ENCODE results near the gene CCDC68. TPM values are rescaled to one million over a fixed set of nuclear protein-coding genes. Genes with fewer than 3 reads are reported as not detected.

The CCDC68 gene
- total and polyA plus RNA-seq, 12 donors = 2.0 to 19.3 (median 4.9) TPM

DNA sequence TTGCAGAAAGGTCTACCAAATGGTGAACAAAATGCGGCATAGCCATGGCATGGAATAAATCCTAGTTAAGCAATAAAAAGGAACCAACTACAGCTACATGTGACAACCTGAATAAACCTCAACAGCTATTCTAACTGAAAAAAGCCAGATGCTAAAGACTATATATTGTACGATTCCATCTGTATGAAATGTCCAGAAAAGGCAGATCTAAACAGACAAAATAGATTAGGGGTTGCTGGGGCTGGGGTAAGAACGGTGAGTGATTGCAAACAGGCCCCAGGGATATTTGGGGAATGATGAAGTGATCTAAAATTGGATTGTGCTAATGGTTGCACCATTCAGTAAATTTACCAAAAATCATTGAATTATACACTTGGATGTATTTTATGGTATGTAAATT is 2.8 kb downstream of the CCDC68 start:
- Histone ChIP-seq H3K4me1 (replicated peaks in 1 of 2) (peaks cover 0 to 14% of the 10 kb centered on the region in 2 donors), H3K27ac (no peak overlapping the region), H3K27me3 (peaks cover 13% of the 10 kb centered on the region), H3K9me3 (replicated peaks in 1 of 3) (no peaks in the 10 kb centered on the region), H3K4me3 (no peak overlapping the region), H3K36me3 (replicated peaks in 1 of 2) (no peaks in the 10 kb centered on the region)
- WGBS, 4 donors = 76 to 87% (median 81%) methylated on average over 3 of the region's 3 CpGs
- TF ChIP-seq, protein P1, sequence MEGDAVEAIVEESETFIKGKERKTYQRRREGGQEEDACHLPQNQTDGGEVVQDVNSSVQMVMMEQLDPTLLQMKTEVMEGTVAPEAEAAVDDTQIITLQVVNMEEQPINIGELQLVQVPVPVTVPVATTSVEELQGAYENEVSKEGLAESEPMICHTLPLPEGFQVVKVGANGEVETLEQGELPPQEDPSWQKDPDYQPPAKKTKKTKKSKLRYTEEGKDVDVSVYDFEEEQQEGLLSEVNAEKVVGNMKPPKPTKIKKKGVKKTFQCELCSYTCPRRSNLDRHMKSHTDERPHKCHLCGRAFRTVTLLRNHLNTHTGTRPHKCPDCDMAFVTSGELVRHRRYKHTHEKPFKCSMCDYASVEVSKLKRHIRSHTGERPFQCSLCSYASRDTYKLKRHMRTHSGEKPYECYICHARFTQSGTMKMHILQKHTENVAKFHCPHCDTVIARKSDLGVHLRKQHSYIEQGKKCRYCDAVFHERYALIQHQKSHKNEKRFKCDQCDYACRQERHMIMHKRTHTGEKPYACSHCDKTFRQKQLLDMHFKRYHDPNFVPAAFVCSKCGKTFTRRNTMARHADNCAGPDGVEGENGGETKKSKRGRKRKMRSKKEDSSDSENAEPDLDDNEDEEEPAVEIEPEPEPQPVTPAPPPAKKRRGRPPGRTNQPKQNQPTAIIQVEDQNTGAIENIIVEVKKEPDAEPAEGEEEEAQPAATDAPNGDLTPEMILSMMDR (IDR thresholded peaks at IDR 0.05) = no peak
- no peak for TF ChIP-seq POLR2A (IDR thresholded peaks at IDR 0.05)
- DNase-seq = no peak
- intact Hi-C loops (cut with DNase I) = no loop called here

DNA sequence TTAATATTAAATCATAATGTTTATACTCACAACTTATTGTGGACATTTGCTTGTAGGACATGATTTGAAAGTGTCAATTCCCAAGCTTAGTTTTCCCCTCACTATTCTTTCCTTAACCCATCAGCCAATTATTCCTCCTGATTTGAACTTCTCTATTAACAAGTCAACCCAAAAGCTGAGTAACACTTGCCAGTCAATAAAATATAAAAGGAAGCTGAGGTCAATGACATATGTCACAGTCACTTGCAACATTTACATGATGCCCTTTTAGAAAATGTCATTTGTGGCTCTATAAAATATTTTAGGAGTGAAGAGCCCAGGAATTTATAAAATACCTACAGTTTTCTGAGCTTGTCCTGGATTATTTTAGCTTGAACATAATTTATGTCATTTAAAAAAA is 7.2 kb downstream of the CCDC68 start:
- TF ChIP-seq, protein P1 (IDR thresholded peaks at IDR 0.05) = no peak
- no peak for TF ChIP-seq POLR2A (IDR thresholded peaks at IDR 0.05)
- H3K27me3 ChIP-seq = no peaks in the 10 kb centered on the region
- H3K4me3 ChIP-seq = no peak overlapping the region
- no peaks in the 10 kb centered on the region for H3K36me3 ChIP-seq (replicated peaks in 1 of 2)
- DNase-seq = no peak
- H3K27ac ChIP-seq = no peak overlapping the region
- H3K4me1 ChIP-seq (replicated peaks in 1 of 2) = no peaks in the 10 kb centered on the region
- no peaks in the 10 kb centered on the region for H3K9me3 ChIP-seq (replicated peaks in 1 of 3)
- intact Hi-C loops (cut with DNase I) = no loop called here

GRCh38 chr18:54950221-54950620 is 9.0 kb downstream of the CCDC68 start:
- Histone ChIP-seq H3K4me1 (replicated peaks in 1 of 2) (peaks cover 5 to 8% of the 10 kb centered on the region in 2 donors), H3K27ac (no peak overlapping the region), H3K4me3 (no peak overlapping the region), H3K9me3 (replicated peaks in 1 of 3) (no peaks in the 10 kb centered on the region), H3K36me3 (replicated peaks in 1 of 2) (no peaks in the 10 kb centered on the region), H3K27me3 (no peaks in the 10 kb centered on the region)
- DNase-seq = no peak
- 85 to 91% (median 88%) methylated on average over 7 of the region's 7 CpGs for WGBS, 4 donors
- intact Hi-C loops (cut with DNase I) = no loop called here
- no peak for TF ChIP-seq POLR2A (IDR thresholded peaks at IDR 0.05)
- TF ChIP-seq, protein P1 (IDR thresholded peaks at IDR 0.05) = peak in 1 of 6 experiments; percentile 21

DNA sequence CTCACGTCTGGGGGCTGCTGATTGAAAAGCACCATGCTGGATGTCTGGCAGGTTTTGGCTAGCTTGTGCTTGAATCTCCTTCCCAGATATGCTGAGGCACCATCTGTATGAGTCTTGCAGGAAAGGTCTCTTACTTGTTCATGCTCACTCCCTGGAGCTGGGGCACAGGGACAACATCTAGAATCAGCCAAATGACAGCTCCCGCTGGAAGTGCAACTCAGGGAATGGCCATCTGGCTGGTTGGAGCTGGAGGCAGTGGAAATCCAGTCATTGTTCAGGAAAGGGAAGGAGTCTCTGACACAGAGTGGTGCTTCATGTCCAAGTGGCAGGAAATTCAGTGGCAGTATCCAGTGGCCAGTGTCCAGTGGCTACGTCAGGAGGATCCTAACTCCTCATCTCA is 9.7 kb downstream of the CCDC68 start:
- DNase-seq = no peak
- no peaks in the 10 kb centered on the region for H3K9me3 ChIP-seq (replicated peaks in 1 of 3)
- intact Hi-C loops (cut with DNase I) = no loop called here
- H3K36me3 ChIP-seq (replicated peaks in 1 of 2) = no peaks in the 10 kb centered on the region
- TF ChIP-seq, protein P1 (IDR thresholded peaks at IDR 0.05) = no peak
- no peak for TF ChIP-seq POLR2A (IDR thresholded peaks at IDR 0.05)
- no peaks in the 10 kb centered on the region for H3K27me3 ChIP-seq
- WGBS, 4 donors = 53 to 79% (median 75%) methylated on average over 2 to 3 of the region's 3 CpGs
- no peak overlapping the region for H3K27ac ChIP-seq
- H3K4me1 ChIP-seq (replicated peaks in 1 of 2) = peaks cover 5 to 8% of the 10 kb centered on the region in 2 donors
- no peak overlapping the region for H3K4me3 ChIP-seq
